Loucy (cell line): Measurements from ENCODE around the gene LRRC75B.
A peak's percentile ranks its signal among the peaks of the same experiment; 100 is the strongest.

Experiments used
- H2AFZ ChIP-seq: fragments of 200-600 bp; sonication (generic); 2 replicates; pipeline ENCODE4 v1.6.0; 2016; ENCODE audit warnings: antibody characterized with exemption, mild to moderate bottlenecking, low read length, moderate library complexity
- H3F3A ChIP-seq: fragments of 200-600 bp; 2 replicates; pipeline ENCODE4 v1.6.0; 2016; ENCODE audit warnings: antibody characterized with exemption, low read depth, mild to moderate bottlenecking
- H3K27me3 ChIP-seq: fragments of 200-600 bp; sonication (generic); 2 replicates; pipeline ENCODE4 v1.6.1; 2014; ENCODE audit warnings: low read length, mild to moderate bottlenecking; ENCODE audit not compliant: insufficient read depth, poor library complexity, severe bottlenecking
- H3K36me3 ChIP-seq: fragments of 200-600 bp; sonication (generic); 2 replicates; pipeline ENCODE4 v1.6.1; 2016; ENCODE audit warnings: low read length; ENCODE audit not compliant: insufficient read depth
- H3K4me1 ChIP-seq: fragments of 200-600 bp; sonication (generic); 2 replicates; pipeline ENCODE4 v1.5.1; 2014; ENCODE audit warnings: low read length, mild to moderate bottlenecking; ENCODE audit not compliant: insufficient read depth, poor library complexity, severe bottlenecking
- H3K4me2 ChIP-seq: fragments of 200-600 bp; sonication (generic); 2 replicates; pipeline ENCODE4 v1.6.0; 2014; ENCODE audit warnings: antibody characterized with exemption, low read length, low read depth, mild to moderate bottlenecking; ENCODE audit not compliant: poor library complexity, severe bottlenecking
- H3K4me3 ChIP-seq: fragments of 200-600 bp; sonication (generic); 2 replicates; pipeline ENCODE4 v1.5.1; 2014; ENCODE audit warnings: low read length, mild to moderate bottlenecking, mixed read lengths; ENCODE audit not compliant: poor library complexity, severe bottlenecking
- H3K79me2 ChIP-seq: fragments of 200-600 bp; sonication (generic); 2 replicates; pipeline ENCODE4 v1.6.1; 2014; ENCODE audit warnings: low read length; ENCODE audit not compliant: insufficient read depth
- H3K9ac ChIP-seq: fragments of 200-600 bp; sonication (generic); 2 replicates; pipeline ENCODE4 v1.6.0; 2014; ENCODE audit warnings: mild to moderate bottlenecking, low read depth, low read length, moderate library complexity; ENCODE audit not compliant: poor library complexity, severe bottlenecking
- H3K9me2 ChIP-seq: fragments of 200-600 bp; sonication (generic); replicated peaks from 2 replicates; pipeline ENCODE4 v1.6.1; 2016; ENCODE audit warnings: low read depth, low read length, mixed read lengths
- H3K9me3 ChIP-seq: fragments of 200-600 bp; sonication (generic); 2 replicates; pipeline ENCODE4 v1.6.1; 2014; ENCODE audit warnings: mild to moderate bottlenecking, antibody characterized with exemption, low read length, low read depth; ENCODE audit not compliant: insufficient read depth
- H4K20me1 ChIP-seq: fragments of 200-600 bp; sonication (generic); 2 replicates; pipeline ENCODE4 v1.6.0; 2014; ENCODE audit warnings: antibody characterized with exemption, low read length, mild to moderate bottlenecking; ENCODE audit not compliant: insufficient read depth, poor library complexity, severe bottlenecking
- EZH2phosphoT487 ChIP-seq: fragments of 200-600 bp; IDR thresholded peaks from 2 replicates; pipeline ENCODE4 v1.6.1; 2018; ENCODE audit warnings: antibody characterized with exemption, mild to moderate bottlenecking, moderate library complexity, borderline replicate concordance
- TF ChIP-seq, protein P1 (sequence below): fragments of 200-600 bp; sonication (generic); conservative IDR thresholded peaks from 2 replicates; pipeline ENCODE4 v1.5.1; 2014; ENCODE audit warnings: mild to moderate bottlenecking, antibody characterized with exemption, low read length

LRRC75B gene

DNA sequence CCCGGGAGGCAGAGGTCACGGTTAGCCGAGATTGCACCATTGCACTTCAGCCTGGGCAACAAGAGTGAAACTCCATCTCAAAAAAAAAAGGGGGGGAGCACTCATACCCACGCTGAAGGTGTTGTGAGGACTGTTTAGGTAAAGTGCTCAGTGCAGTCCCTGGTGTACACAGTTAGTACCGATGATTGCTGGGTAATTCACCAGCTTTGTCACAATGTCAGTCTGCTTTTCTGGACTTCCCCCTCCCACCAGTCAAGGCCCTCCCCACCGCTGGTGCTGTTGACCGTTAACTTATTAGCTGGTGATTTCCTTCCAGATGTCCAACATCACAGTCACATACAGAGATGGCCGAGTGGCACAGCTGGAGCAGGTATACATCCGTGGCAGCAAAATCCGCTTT, 25.2 kb downstream of the LRRC75B start:
- Histone ChIP-seq H3K4me2 (no peak overlapping the region), H3K9ac (no peak overlapping the region), H3F3A (no peaks in the 10 kb centered on the region), H3K9me2 (no peaks in the 10 kb centered on the region), H4K20me1 (peaks cover 56% of the 10 kb centered on the region), H3K27me3 (no peaks in the 10 kb centered on the region), H3K9me3 (no peaks in the 10 kb centered on the region), H3K79me2 (peaks cover 58% of the 10 kb centered on the region), H3K4me1 (peaks cover 16% of the 10 kb centered on the region), H3K36me3 (peaks cover 88% of the 10 kb centered on the region; the same call in 1 of the 2 replicates), H3K4me3 (no peak overlapping the region), H2AFZ (no peak overlapping the region)
- no peak for TF ChIP-seq EZH2phosphoT487
- TF ChIP-seq, protein P1, sequence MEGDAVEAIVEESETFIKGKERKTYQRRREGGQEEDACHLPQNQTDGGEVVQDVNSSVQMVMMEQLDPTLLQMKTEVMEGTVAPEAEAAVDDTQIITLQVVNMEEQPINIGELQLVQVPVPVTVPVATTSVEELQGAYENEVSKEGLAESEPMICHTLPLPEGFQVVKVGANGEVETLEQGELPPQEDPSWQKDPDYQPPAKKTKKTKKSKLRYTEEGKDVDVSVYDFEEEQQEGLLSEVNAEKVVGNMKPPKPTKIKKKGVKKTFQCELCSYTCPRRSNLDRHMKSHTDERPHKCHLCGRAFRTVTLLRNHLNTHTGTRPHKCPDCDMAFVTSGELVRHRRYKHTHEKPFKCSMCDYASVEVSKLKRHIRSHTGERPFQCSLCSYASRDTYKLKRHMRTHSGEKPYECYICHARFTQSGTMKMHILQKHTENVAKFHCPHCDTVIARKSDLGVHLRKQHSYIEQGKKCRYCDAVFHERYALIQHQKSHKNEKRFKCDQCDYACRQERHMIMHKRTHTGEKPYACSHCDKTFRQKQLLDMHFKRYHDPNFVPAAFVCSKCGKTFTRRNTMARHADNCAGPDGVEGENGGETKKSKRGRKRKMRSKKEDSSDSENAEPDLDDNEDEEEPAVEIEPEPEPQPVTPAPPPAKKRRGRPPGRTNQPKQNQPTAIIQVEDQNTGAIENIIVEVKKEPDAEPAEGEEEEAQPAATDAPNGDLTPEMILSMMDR: no peak

DNA sequence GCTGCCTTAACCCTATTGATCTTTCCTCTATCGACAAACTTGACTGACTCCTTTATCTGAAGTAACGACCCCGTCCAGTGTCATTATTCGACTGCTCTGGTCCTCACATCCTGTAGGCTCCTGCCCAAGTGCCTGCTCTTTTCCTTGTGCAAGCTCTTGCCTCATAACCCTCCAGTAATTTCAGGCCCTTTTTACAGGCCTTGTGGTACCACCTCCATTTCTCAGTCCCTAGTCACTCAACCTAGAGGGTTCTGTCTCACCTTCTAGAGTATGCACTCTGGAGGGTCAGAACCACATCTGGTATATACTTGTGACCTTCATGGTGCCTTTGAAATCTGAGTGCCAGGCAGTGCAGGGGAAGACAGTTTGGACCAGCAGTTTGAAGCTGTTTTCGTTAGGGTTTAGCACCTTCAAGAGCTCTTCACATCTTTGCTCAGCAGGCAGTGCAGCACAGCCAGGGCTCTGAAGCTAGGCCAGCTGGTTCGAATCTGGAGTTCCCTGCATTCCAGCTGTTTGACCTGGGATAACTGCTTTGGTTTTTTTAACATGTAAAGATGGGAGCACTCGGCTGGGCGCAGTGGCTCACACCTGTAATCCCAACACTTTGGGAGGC, 25.9 kb downstream of the LRRC75B start:
- Histone ChIP-seq H3K9me3 (no peaks in the 10 kb centered on the region), H3K4me3 (no peak overlapping the region), H3F3A (no peaks in the 10 kb centered on the region), H4K20me1 (peaks cover 60% of the 10 kb centered on the region), H3K4me1 (peaks cover 18% of the 10 kb centered on the region), H3K9ac (no peak overlapping the region), H3K4me2 (no peak overlapping the region), H3K36me3 (peaks cover 84% of the 10 kb centered on the region; the same call in 1 of the 2 replicates), H3K9me2 (no peaks in the 10 kb centered on the region), H2AFZ (no peak overlapping the region), H3K79me2 (peaks cover 65% of the 10 kb centered on the region), H3K27me3 (no peaks in the 10 kb centered on the region)
- TF ChIP-seq, protein P1: no peak

DNA sequence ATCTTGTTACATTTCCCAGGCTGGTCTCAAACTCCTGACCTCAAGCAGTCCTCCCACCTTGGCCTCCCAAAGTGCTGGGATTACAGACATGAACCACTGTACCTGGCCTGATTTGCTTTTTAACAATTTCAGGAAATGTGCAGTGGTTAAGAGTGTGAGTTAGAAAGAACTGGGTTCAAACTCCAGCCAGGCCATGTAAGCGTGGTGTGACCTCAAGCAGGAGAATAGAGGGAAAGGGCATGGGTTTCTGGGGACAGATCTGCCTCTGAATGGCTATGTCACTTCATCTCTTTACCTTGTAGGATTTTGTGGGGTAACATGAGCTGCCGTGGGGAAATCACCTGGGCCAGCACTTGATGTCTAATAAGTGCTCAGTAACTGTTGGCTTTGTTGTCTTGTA, 27.8 kb downstream of the LRRC75B start:
- Histone ChIP-seq H3K4me2 (peak overlapping the region; percentile 68), H3K9me3 (no peaks in the 10 kb centered on the region), H3K9me2 (no peaks in the 10 kb centered on the region), H4K20me1 (peaks cover 73% of the 10 kb centered on the region), H3F3A (no peaks in the 10 kb centered on the region), H3K4me1 (peaks cover 28% of the 10 kb centered on the region), H3K9ac (no peak overlapping the region), H3K4me3 (no peak overlapping the region), H2AFZ (no peak overlapping the region), H3K36me3 (peaks cover 76% of the 10 kb centered on the region; the same call in 1 of the 2 replicates), H3K79me2 (peaks cover 82% of the 10 kb centered on the region), H3K27me3 (no peaks in the 10 kb centered on the region)
- no peak for TF ChIP-seq EZH2phosphoT487
- TF ChIP-seq, protein P1: no peak
